Measurements from ENCODE around the gene SIRT2. TPM values are rescaled to one million over a fixed set of nuclear protein-coding genes. Genes with fewer than 3 reads are reported as not detected.
A peak's percentile ranks its signal among the peaks of the same experiment; 100 is the strongest.

SIRT2 gene
- total RNA-seq, 2 donors from 2014 or later = 33.2 to 39.6 TPM

DNA sequence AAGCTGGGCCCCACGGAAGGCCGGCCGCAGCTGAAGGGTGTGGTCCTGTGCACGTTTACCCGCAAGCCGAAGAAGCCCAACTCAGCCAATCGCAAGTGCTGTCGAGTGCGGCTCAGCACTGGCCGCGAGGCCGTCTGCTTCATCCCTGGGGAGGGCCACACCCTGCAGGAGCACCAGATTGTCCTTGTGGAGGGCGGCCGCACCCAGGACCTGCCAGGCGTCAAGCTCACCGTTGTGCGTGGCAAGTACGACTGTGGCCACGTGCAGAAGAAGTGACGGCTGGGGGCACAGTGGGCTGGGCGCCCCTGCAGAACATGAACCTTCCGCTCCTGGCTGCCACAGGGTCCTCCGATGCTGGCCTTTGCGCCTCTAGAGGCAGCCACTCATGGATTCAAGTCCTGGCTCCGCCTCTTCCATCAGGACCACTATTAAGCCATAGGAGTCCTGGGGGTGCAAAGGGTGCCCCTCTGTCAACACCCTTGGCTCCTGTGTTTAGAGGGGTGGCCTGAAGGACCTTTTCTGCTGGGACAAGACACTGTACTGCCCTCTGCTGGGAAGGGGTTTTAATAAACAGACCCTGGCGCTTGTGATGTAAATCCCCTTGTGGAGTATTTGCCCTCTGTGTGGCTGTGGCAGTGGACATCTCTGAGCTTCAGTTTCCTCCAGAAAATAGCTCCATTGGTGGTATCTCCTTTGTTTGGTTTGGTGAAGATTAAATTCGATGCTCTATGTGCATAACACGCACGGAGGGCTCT lies 33.2 kb upstream of the SIRT2 start:
- Histone ChIP-seq H3K4me3 (no peak overlapping the region), H3K27me3 (no peaks in the 10 kb centered on the region), H3K9me3 (no peaks in the 10 kb centered on the region), H3K4me1 (peaks cover 38% of the 10 kb centered on the region), H3K36me3 (replicated peaks in 1 of 2; ENCODE audit: insufficient read depth in 1 of 2, low read depth in 2 of 2) (no peaks in the 10 kb centered on the region), H3K27ac (no peak overlapping the region)
- DNase-seq = peak in 2 of 4 donors; percentile 19 to 27
- ATAC-seq = no peak
- intact Hi-C loops (cut with DNase I) = no loop called here
- 89 to 90% methylated on average over 10 to 24 of the region's 29 CpGs for WGBS, 2 donors
- TF ChIP-seq, protein P1, sequence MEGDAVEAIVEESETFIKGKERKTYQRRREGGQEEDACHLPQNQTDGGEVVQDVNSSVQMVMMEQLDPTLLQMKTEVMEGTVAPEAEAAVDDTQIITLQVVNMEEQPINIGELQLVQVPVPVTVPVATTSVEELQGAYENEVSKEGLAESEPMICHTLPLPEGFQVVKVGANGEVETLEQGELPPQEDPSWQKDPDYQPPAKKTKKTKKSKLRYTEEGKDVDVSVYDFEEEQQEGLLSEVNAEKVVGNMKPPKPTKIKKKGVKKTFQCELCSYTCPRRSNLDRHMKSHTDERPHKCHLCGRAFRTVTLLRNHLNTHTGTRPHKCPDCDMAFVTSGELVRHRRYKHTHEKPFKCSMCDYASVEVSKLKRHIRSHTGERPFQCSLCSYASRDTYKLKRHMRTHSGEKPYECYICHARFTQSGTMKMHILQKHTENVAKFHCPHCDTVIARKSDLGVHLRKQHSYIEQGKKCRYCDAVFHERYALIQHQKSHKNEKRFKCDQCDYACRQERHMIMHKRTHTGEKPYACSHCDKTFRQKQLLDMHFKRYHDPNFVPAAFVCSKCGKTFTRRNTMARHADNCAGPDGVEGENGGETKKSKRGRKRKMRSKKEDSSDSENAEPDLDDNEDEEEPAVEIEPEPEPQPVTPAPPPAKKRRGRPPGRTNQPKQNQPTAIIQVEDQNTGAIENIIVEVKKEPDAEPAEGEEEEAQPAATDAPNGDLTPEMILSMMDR (IDR thresholded peaks at IDR 0.05) = peak in 4 of 7 experiments; percentile 14 to 26 (median 19)
- TF ChIP-seq POLR2A (IDR thresholded peaks at IDR 0.05) = no peak

DNA sequence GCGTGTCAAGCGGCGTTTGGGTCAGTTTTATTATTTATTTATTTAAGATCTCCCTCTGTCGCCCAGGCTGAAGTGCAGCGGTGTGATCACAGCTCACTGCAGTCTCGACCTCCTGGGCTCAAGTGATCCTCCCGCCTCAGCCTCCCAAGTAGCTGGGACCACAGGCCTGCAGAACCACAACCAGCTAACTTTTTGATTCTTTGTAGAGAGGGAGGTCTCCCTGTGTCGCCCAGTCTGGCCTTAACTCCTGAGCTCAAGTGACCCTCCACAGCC lies 32.0 kb upstream of the SIRT2 start:
- DNase-seq = no peak
- peak overlapping the region in 3 of 4 donors; percentile 69 to 93 (median 90) for H3K27ac ChIP-seq

DNA sequence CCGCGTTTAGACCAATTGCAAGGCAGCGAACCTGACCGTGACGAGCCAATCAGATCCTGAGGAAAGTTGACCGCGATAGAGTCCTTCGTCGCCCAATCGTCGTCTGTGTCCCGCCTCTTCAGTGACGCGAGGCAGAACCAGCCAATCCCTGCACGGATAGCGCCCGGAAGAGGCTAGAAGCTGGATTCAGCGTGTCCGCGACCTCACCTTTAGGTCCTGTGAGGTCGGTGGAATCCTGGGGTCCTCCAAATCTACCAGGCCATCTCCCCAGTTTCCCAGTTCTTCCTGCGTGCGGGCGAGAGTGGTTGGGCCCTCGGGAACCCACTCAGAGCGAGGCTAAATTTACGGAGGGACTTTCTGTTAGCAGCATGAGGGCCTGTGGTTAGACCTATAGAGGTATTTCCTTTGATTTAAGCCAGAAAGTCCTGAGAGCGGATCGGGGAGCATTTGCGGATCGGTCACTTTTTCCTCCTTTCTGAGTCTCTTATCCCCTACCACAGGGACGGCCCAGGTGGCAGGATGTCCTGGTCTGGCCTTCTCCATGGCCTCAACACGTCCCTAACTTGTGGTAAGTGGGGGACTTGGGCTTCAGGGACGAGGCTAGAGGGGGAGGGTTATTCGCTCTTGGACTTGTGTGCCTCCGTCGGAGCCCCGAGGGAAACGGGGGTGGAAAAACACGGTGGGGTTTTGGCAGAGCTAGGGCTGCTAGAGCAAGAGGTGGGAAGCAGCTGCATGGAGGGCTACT lies 31.5 kb upstream of the SIRT2 start, which contains the start of gene MRPS12:
MRPS12 (plus strand) TSS at position 169 of the 745 bp plus-strand sequence; CDS start at position 520, 351 bp downstream.
- TF ChIP-seq POLR2A (IDR thresholded peaks at IDR 0.05) = peak in 2 of 3 donors; percentile 74 to 75
- TF ChIP-seq, protein P1 (IDR thresholded peaks at IDR 0.05) = no peak
- intact Hi-C loops (cut with DNase I) = no loop called here
- no peaks in the 10 kb centered on the region for H3K27me3 ChIP-seq
- peak; percentile 98 for ATAC-seq
- H3K36me3 ChIP-seq (replicated peaks in 1 of 2; ENCODE audit: insufficient read depth in 1 of 2, low read depth in 2 of 2) = no peaks in the 10 kb centered on the region
- 0% methylated on average over 29 to 40 of the region's 40 CpGs for WGBS, 2 donors
- peak within 1 kb of the TSS; percentile 54 to 93 (median 80) for H3K27ac ChIP-seq
- peak; percentile 98 to 99 (median 99) for DNase-seq
- no peaks in the 10 kb centered on the region for H3K9me3 ChIP-seq
- H3K4me1 ChIP-seq = peaks cover 38% of the 10 kb centered on the region
- H3K4me3 ChIP-seq = peak within 1 kb of the TSS; percentile 57 to 82

More for the DNA sequence above, 32.0 kb upstream of the SIRT2 start:
- no peaks in the 10 kb centered on the region for H3K9me3 ChIP-seq
- no peaks in the 10 kb centered on the region for H3K27me3 ChIP-seq
- intact Hi-C loops (cut with DNase I) = no loop called here
- H3K4me1 ChIP-seq = peaks cover 38% of the 10 kb centered on the region
- WGBS, 2 donors = 18 to 19% methylated on average over 8 of the region's 8 CpGs
- ATAC-seq = no peak
- TF ChIP-seq POLR2A (IDR thresholded peaks at IDR 0.05) = no peak
- TF ChIP-seq, protein P1 (IDR thresholded peaks at IDR 0.05) = no peak
- no peaks in the 10 kb centered on the region for H3K36me3 ChIP-seq (replicated peaks in 1 of 2; ENCODE audit: insufficient read depth in 1 of 2, low read depth in 2 of 2)
- peak overlapping the region; percentile 57 to 82 for H3K4me3 ChIP-seq

DNA sequence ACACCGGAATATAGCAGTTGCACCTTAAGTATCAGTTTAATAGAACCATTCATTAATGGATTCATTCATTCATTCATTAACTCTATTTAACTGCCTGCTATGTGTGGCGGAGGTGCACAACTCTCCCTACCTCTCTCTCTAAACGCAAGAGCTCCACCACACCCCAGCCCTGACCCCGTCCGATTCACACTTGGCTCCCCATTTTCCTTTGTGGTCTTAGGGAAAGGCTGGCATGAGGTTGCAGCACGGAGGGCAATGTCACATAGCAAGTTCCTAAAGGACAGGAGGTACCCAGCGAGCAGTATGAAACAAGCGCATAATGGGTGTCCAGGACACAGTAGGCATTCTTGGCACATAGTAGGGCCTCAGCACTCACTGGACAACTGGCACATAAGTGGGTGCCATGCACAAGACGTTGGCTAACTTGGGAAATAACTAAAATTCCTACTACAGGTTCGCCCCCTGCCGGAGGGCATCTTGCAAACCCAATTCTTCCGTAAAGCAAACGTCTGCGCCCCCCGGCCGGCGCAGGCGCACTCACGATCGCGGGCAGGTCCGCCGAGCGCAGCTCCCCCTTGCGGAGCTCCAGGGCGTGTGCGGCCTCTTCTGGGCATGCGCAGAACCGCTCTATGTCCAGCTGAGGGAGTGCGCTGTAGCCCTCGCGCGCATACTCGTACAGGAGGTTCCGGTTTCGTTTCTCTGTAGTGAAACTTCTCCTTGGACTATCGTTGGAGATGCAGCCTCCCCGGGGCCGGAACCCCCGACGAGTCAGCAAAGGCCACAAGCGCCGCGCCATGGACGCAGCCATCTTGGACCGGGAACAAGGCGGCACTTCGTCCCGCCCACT lies 30.7 kb upstream of the SIRT2 start, which contains the start of gene SARS2:
SARS2 (minus strand) TSS at position 835 of the 847 bp plus-strand sequence; CDS start at position 808, 27 bp downstream.
- intact Hi-C loops (cut with DNase I) = loop anchor here (10.0 kb wide), 1 partner anchor 525 kb away; the partner anchor contains the start of gene FAM98C

More for the DNA sequence above, 30.7 kb upstream of the SIRT2 start, which contains the start of gene SARS2:
- no peaks in the 10 kb centered on the region for H3K9me3 ChIP-seq
- peaks cover 38% of the 10 kb centered on the region for H3K4me1 ChIP-seq
- TF ChIP-seq, protein P1 (IDR thresholded peaks at IDR 0.05) = peak; percentile 99 to 100 (median 99)
- TF ChIP-seq POLR2A (IDR thresholded peaks at IDR 0.05) = no peak
- H3K27ac ChIP-seq = peak within 1 kb of the TSS; percentile 54 to 93 (median 80)
- peak; percentile 93 to 94 (median 93) for DNase-seq
- 1 to 10% methylated on average over 9 to 49 of the region's 49 CpGs for WGBS, 2 donors
- peak within 1 kb of the TSS; percentile 57 to 82 for H3K4me3 ChIP-seq
- peaks cover 0 to 3% of the 10 kb centered on the region in 2 donors for H3K36me3 ChIP-seq (replicated peaks in 1 of 2; ENCODE audit: insufficient read depth in 1 of 2, low read depth in 2 of 2)
- ATAC-seq = peak; percentile 91
- no peaks in the 10 kb centered on the region for H3K27me3 ChIP-seq

Data from body of pancreas (tissue), 4 donors.